ENCODE results near the gene CEP89. TPM values are rescaled to one million over a fixed set of nuclear protein-coding genes. Genes with fewer than 3 reads are reported as not detected.

The CEP89 gene
- total RNA-seq, 1 donor from 2014 or later = 32.9 TPM

- H3K4me3 Mint-ChIP-seq (ENCODE audit: unreplicated experiment) = no peak overlapping the region
- peaks cover 11% of the 10 kb centered on the region for H3K36me3 Mint-ChIP-seq (ENCODE audit: unreplicated experiment)
- no peaks in the 10 kb centered on the region for H3K4me1 Mint-ChIP-seq (ENCODE audit: unreplicated experiment)
- H3K27me3 Mint-ChIP-seq (ENCODE audit: unreplicated experiment) = no peaks in the 10 kb centered on the region
- DNase-seq (ENCODE audit: extremely low spot score, unreplicated experiment) = peak; percentile 44
- no peak overlapping the region for H3K27ac Mint-ChIP-seq (ENCODE audit: unreplicated experiment)
- H3K9me3 Mint-ChIP-seq (ENCODE audit: unreplicated experiment) = no peaks in the 10 kb centered on the region
- no peak for TF ChIP-seq CTCF (IDR thresholded peaks at IDR 0.05)
These were observed 94.3 kb downstream of the CEP89 start for GRCh38 chr19:32877323-32877912.

GRCh38 chr19:32876919-32877285 is 94.9 kb downstream of the CEP89 start:
- Mint-ChIP-seq H3K9me3 (ENCODE audit: unreplicated experiment) (no peaks in the 10 kb centered on the region), H3K27ac (ENCODE audit: unreplicated experiment) (no peak overlapping the region), H3K27me3 (ENCODE audit: unreplicated experiment) (no peaks in the 10 kb centered on the region), H3K36me3 (ENCODE audit: unreplicated experiment) (peaks cover 11% of the 10 kb centered on the region), H3K4me3 (ENCODE audit: unreplicated experiment) (no peak overlapping the region), H3K4me1 (ENCODE audit: unreplicated experiment) (no peaks in the 10 kb centered on the region)
- TF ChIP-seq CTCF (IDR thresholded peaks at IDR 0.05) = no peak
- peak; percentile 63 for DNase-seq (ENCODE audit: extremely low spot score, unreplicated experiment)

- H3K4me3 Mint-ChIP-seq (ENCODE audit: unreplicated experiment) = no peak overlapping the region
- no peaks in the 10 kb centered on the region for H3K27me3 Mint-ChIP-seq (ENCODE audit: unreplicated experiment)
- H3K27ac Mint-ChIP-seq (ENCODE audit: unreplicated experiment) = no peak overlapping the region
- TF ChIP-seq CTCF (IDR thresholded peaks at IDR 0.05) = no peak
- DNase-seq (ENCODE audit: extremely low spot score, unreplicated experiment) = peak; percentile 81
- H3K4me1 Mint-ChIP-seq (ENCODE audit: unreplicated experiment) = no peaks in the 10 kb centered on the region
- H3K36me3 Mint-ChIP-seq (ENCODE audit: unreplicated experiment) = peaks cover 11% of the 10 kb centered on the region
- no peaks in the 10 kb centered on the region for H3K9me3 Mint-ChIP-seq (ENCODE audit: unreplicated experiment)
These were observed 95.4 kb downstream of the CEP89 start for GRCh38 chr19:32876236-32876918.

GRCh38 chr19:32875428-32875827 is 96.3 kb downstream of the CEP89 start:
- Mint-ChIP-seq H3K4me3 (ENCODE audit: unreplicated experiment) (no peak overlapping the region), H3K27me3 (ENCODE audit: unreplicated experiment) (no peaks in the 10 kb centered on the region), H3K9me3 (ENCODE audit: unreplicated experiment) (no peaks in the 10 kb centered on the region), H3K36me3 (ENCODE audit: unreplicated experiment) (peaks cover 9% of the 10 kb centered on the region), H3K4me1 (ENCODE audit: unreplicated experiment) (no peaks in the 10 kb centered on the region), H3K27ac (ENCODE audit: unreplicated experiment) (no peak overlapping the region)
- DNase-seq (ENCODE audit: extremely low spot score, unreplicated experiment) = peak; percentile 63
- TF ChIP-seq CTCF (IDR thresholded peaks at IDR 0.05) = no peak

GRCh38 chr19:32874605-32875004 is 97.2 kb downstream of the CEP89 start:
- Mint-ChIP-seq H3K27me3 (ENCODE audit: unreplicated experiment) (no peaks in the 10 kb centered on the region), H3K4me3 (ENCODE audit: unreplicated experiment) (no peak overlapping the region), H3K36me3 (ENCODE audit: unreplicated experiment) (peaks cover 9% of the 10 kb centered on the region), H3K27ac (ENCODE audit: unreplicated experiment) (no peak overlapping the region), H3K9me3 (ENCODE audit: unreplicated experiment) (no peaks in the 10 kb centered on the region), H3K4me1 (ENCODE audit: unreplicated experiment) (no peaks in the 10 kb centered on the region)
- TF ChIP-seq CTCF (IDR thresholded peaks at IDR 0.05) = no peak
- peak; percentile 74 for DNase-seq (ENCODE audit: extremely low spot score, unreplicated experiment)

Data from osteocyte (in vitro differentiated cells).